H9 (cell line): ENCODE measurements around the gene PTP4A1. TPM values are rescaled to one million over a fixed set of nuclear protein-coding genes. Genes with fewer than 3 reads are reported as not detected.

Experiments used
- DNase-seq: peaks from one replicate; pipeline ENCODE4 v3.0.0-alpha.2; 2017
- H2AFZ ChIP-seq: one replicate; pipeline ENCODE4 v1.6.1; 2013; ENCODE audit warnings: mild to moderate bottlenecking, low read length, control low read depth, moderate library complexity
- H2AK5ac ChIP-seq: 2 replicates; pipeline ENCODE4 v1.6.1; 2013; ENCODE audit warnings: low read length, control low read depth, mixed read lengths; ENCODE audit not compliant: insufficient read length
- H2BK120ac ChIP-seq: one replicate; pipeline ENCODE4 v1.6.1; 2013; ENCODE audit warnings: low read depth, mild to moderate bottlenecking, low read length, control low read depth, inconsistent platforms; ENCODE audit not compliant: poor library complexity, severe bottlenecking
- H2BK12ac ChIP-seq: 2 replicates; pipeline ENCODE4 v1.6.1; 2013; ENCODE audit warnings: low read length, control low read depth, mixed read lengths, low read depth; ENCODE audit not compliant: insufficient read length
- H2BK15ac ChIP-seq: 2 replicates; pipeline ENCODE4 v1.6.1; 2013; ENCODE audit warnings: low read depth, low read length, control low read depth
- H2BK20ac ChIP-seq: one replicate; pipeline ENCODE4 v1.6.1; 2013; ENCODE audit warnings: low read depth, mild to moderate bottlenecking, low read length, control low read depth, inconsistent platforms; ENCODE audit not compliant: poor library complexity, severe bottlenecking
- H2BK5ac ChIP-seq: 2 replicates; pipeline ENCODE4 v1.6.1; 2013; ENCODE audit warnings: low read length, control low read depth, mixed read lengths; ENCODE audit not compliant: insufficient read length
- H3K14ac ChIP-seq: 2 replicates; pipeline ENCODE4 v1.6.1; 2013; ENCODE audit warnings: low read length, control low read depth; ENCODE audit not compliant: insufficient read depth
- H3K18ac ChIP-seq: 2 replicates; pipeline ENCODE4 v1.6.1; 2013; ENCODE audit warnings: low read depth, mild to moderate bottlenecking, mixed read lengths, low read length, control low read depth; ENCODE audit not compliant: insufficient read length
- H3K23ac ChIP-seq: 2 replicates; pipeline ENCODE4 v1.6.1; 2013; ENCODE audit warnings: low read length, control low read depth, mixed read lengths, low read depth; ENCODE audit not compliant: insufficient read length
- H3K23me2 ChIP-seq: 2 replicates; pipeline ENCODE4 v1.6.1; 2013; ENCODE audit warnings: low read depth, mild to moderate bottlenecking, mixed read lengths, low read length, control low read depth; ENCODE audit not compliant: insufficient read length, poor library complexity, severe bottlenecking
- H3K27ac ChIP-seq: 2 replicates; pipeline ENCODE4 v1.5.1; 2013; ENCODE audit warnings: low read length, control low read depth, mixed read lengths, low read depth; ENCODE audit not compliant: insufficient read length
- H3K27me3 ChIP-seq: 2 replicates; pipeline ENCODE4 v1.6.1; 2013; ENCODE audit warnings: low read length, control low read depth, inconsistent platforms; ENCODE audit not compliant: insufficient read depth
- H3K4ac ChIP-seq: 2 replicates; pipeline ENCODE4 v1.6.1; 2013; ENCODE audit warnings: low read depth, mild to moderate bottlenecking, control low read depth, inconsistent platforms, low read length, moderate library complexity
- H3K4me1 ChIP-seq: 2 replicates; pipeline ENCODE4 v1.6.1; 2013; ENCODE audit warnings: low read length, control low read depth, inconsistent platforms; ENCODE audit not compliant: insufficient read depth
- H3K4me2 ChIP-seq: 2 replicates; pipeline ENCODE4 v1.6.1; 2013; ENCODE audit warnings: low read length, control low read depth, mixed read lengths; ENCODE audit not compliant: insufficient read length, insufficient read depth
- H3K56ac ChIP-seq: 2 replicates; pipeline ENCODE4 v1.6.1; 2013; ENCODE audit warnings: low read depth, mild to moderate bottlenecking, mixed read lengths, low read length, control low read depth; ENCODE audit not compliant: insufficient read length
- H3K79me1 ChIP-seq: 2 replicates; pipeline ENCODE4 v1.6.1; 2013; ENCODE audit warnings: low read depth, mild to moderate bottlenecking, moderate library complexity, low read length, control low read depth, inconsistent platforms; ENCODE audit not compliant: insufficient read depth, poor library complexity, severe bottlenecking
- H3K79me2 ChIP-seq: 2 replicates; pipeline ENCODE4 v1.6.1; 2013; ENCODE audit warnings: low read length, control low read depth, inconsistent platforms; ENCODE audit not compliant: insufficient read depth
- H3K9ac ChIP-seq: 2 replicates; pipeline ENCODE4 v1.6.1; 2013; ENCODE audit warnings: low read length, control low read depth, mixed read lengths; ENCODE audit not compliant: insufficient read length; ENCODE audit errors: extremely low read depth
- H3K9me3 ChIP-seq: one replicate; pipeline ENCODE4 v1.6.1; 2013; ENCODE audit warnings: low read depth, low read length, inconsistent platforms; ENCODE audit not compliant: control insufficient read depth
- H3T11ph ChIP-seq: one replicate; pipeline ENCODE4 v1.6.1; 2013; ENCODE audit warnings: mild to moderate bottlenecking, low read length, control low read depth, inconsistent platforms
- H4K20me1 ChIP-seq: one replicate; pipeline ENCODE4 v1.6.1; 2013; ENCODE audit not compliant: control insufficient read depth, insufficient read length, insufficient read depth
- H4K5ac ChIP-seq: 2 replicates; pipeline ENCODE4 v1.6.1; 2013; ENCODE audit warnings: low read depth, mild to moderate bottlenecking, mixed read lengths, low read length, control low read depth; ENCODE audit not compliant: insufficient read length
- H4K8ac ChIP-seq: replicated peaks from 2 replicates; pipeline ENCODE4 v1.6.1; 2013; ENCODE audit warnings: low read length, control low read depth, mixed read lengths, low read depth; ENCODE audit not compliant: insufficient read length
- H4K91ac ChIP-seq: 2 replicates; pipeline ENCODE4 v1.6.1; 2013; ENCODE audit warnings: low read depth, mild to moderate bottlenecking, moderate library complexity, mixed read lengths, low read length, control low read depth; ENCODE audit not compliant: insufficient read length
- H3K27ac Mint-ChIP-seq, 3 experiments: 2 replicates in 2 of 3; 3 replicates in 1 of 3; pipeline ENCODE4 v1.8.0; 2020 to 2021; ENCODE audit warnings: mixed read lengths in 3 of 3, mild to moderate bottlenecking in 1 of 3, moderate library complexity in 1 of 3
- H3K27me3 Mint-ChIP-seq: 2 replicates; pipeline ENCODE4 v1.8.0; 2021; ENCODE audit warnings: low read depth, mild to moderate bottlenecking, moderate library complexity, mixed read lengths
- H3K36me3 Mint-ChIP-seq, 3 experiments: 2 replicates in 2 of 3; 3 replicates in 1 of 3; pipeline ENCODE4 v1.8.0; 2020 to 2021; ENCODE audit warnings: low read depth in 3 of 3, mixed read lengths in 3 of 3; ENCODE audit not compliant: insufficient read depth in 1 of 3
- H3K4me1 Mint-ChIP-seq, 2 experiments: 2 replicates each; pipeline ENCODE4 v1.8.0; 2020; ENCODE audit warnings: mixed read lengths in 2 of 2
- H3K4me3 Mint-ChIP-seq, 2 experiments: 2 replicates in 1 of 2; 3 replicates in 1 of 2; pipeline ENCODE4 v1.8.0; 2020 to 2021; ENCODE audit warnings: mild to moderate bottlenecking in 2 of 2, mixed read lengths in 2 of 2, moderate library complexity in 1 of 2
- H3K9me3 Mint-ChIP-seq, 2 experiments: 2 replicates in 1 of 2; 3 replicates in 1 of 2; pipeline ENCODE4 v1.8.0; 2020; ENCODE audit warnings: mild to moderate bottlenecking in 2 of 2, mixed read lengths in 2 of 2, moderate library complexity in 1 of 2
- WGBS: extraction: QIAGEN DNeasy Blood & Tissue Kit; methylation state at CpG from one replicate; pipeline ENCODE4 v1.1.7; 2013; ENCODE audit warnings: missing lambda C conversion rate, low lambda C conversion rate, mixed read lengths; ENCODE audit not compliant: insufficient read length; ENCODE audit errors: extremely low coverage; 5-methylcytosine and 5-hydroxymethylcytosine counted together
- total RNA-seq: library from RNA; stranded (reverse); gene quantifications from 2 replicates; pipeline ENCODE4 v1.2.1, GENCODE V29; 2021
- TF ChIP-seq, protein P1 (sequence below): fragments of 200-600 bp; sonication (generic); conservative IDR thresholded peaks from 3 replicates; pipeline ENCODE4 v1.8.0; 2021; ENCODE audit warnings: antibody characterized with exemption, mild to moderate bottlenecking

Gene PTP4A1
- total RNA-seq, 1 experiment from 2014 or later = 85.9 TPM

DNA sequence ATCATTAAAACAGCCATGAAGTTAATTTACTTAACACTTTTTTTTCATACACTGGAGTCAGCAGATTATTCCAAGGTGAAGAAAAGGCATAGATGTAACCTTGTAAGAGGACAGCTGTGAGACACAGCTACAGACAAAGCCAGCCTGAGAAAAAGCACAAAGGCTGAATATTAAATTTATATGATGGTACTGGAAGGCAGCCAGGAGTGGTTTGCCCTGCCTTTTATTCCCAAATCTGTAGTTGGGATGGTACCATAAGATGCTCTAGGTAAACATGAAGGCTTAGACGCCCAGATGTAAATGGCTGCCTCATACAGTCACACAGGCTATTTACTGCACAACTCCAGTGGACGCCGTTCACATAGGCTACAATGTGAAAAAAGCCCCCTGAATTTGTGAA lies 42.1 kb upstream of the PTP4A1 start:
- Histone ChIP-seq H2BK20ac (no peak overlapping the region), H4K8ac (no peak overlapping the region), H2AK5ac (no peak overlapping the region), H3K18ac (no peak overlapping the region), H3K23me2 (no peaks in the 10 kb centered on the region), H3K14ac (no peak overlapping the region), H3K23ac (no peak overlapping the region), H4K20me1 (no peaks in the 10 kb centered on the region), H2BK15ac (no peak overlapping the region), H3K79me2 (no peaks in the 10 kb centered on the region), H3K56ac (no peak overlapping the region), H4K5ac (no peak overlapping the region), H4K91ac (no peak overlapping the region), H2BK12ac (no peak overlapping the region), H3K4me2 (no peak overlapping the region), H3K27ac (no peak overlapping the region), H3K9me3 (no peaks in the 10 kb centered on the region), H3K9ac (no peak overlapping the region), H2BK5ac (no peak overlapping the region), H3T11ph (no peak overlapping the region), H3K4me1 (no peaks in the 10 kb centered on the region), H2BK120ac (no peak overlapping the region), H3K79me1 (no peaks in the 10 kb centered on the region), H2AFZ (no peak overlapping the region), H3K4ac (no peak overlapping the region), H3K27me3 (no peaks in the 10 kb centered on the region)
- Mint-ChIP-seq H3K4me3 (no peak overlapping the region), H3K27ac (no peak overlapping the region), H3K4me1 (no peaks in the 10 kb centered on the region), H3K36me3 (no peaks in the 10 kb centered on the region), H3K9me3 (no peaks in the 10 kb centered on the region), H3K27me3 (peaks cover 2% of the 10 kb centered on the region)
- no CpG with 5 or more reads among the region's 3 CpGs for WGBS
- DNase-seq = no peak
- TF ChIP-seq, protein P1, sequence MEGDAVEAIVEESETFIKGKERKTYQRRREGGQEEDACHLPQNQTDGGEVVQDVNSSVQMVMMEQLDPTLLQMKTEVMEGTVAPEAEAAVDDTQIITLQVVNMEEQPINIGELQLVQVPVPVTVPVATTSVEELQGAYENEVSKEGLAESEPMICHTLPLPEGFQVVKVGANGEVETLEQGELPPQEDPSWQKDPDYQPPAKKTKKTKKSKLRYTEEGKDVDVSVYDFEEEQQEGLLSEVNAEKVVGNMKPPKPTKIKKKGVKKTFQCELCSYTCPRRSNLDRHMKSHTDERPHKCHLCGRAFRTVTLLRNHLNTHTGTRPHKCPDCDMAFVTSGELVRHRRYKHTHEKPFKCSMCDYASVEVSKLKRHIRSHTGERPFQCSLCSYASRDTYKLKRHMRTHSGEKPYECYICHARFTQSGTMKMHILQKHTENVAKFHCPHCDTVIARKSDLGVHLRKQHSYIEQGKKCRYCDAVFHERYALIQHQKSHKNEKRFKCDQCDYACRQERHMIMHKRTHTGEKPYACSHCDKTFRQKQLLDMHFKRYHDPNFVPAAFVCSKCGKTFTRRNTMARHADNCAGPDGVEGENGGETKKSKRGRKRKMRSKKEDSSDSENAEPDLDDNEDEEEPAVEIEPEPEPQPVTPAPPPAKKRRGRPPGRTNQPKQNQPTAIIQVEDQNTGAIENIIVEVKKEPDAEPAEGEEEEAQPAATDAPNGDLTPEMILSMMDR = no peak
